Measurements from ENCODE around the gene EPHA7.

EPHA7 gene

GRCh38 chr6:93419304-93420162 lies at the start of gene EPHA7:
TSS of gene EPHA7 (minus strand) at chr6:93419559. CDS start at chr6:93419341, 218 bp downstream.
- DNase-seq: peak; percentile 74

- DNase-seq: no peak
These were observed 48.9 kb upstream of the EPHA7 start for GRCh38 chr6:93468291-93468690.

- DNase-seq: no peak
These were observed 35.2 kb upstream of the EPHA7 start for GRCh38 chr6:93454533-93454932.

- no peak for DNase-seq
These were observed 34.6 kb upstream of the EPHA7 start for GRCh38 chr6:93453956-93454355.

- DNase-seq: no peak
These were observed 28.5 kb upstream of the EPHA7 start for GRCh38 chr6:93447874-93448273.

- no peak for DNase-seq
These were observed 18.1 kb upstream of the EPHA7 start for GRCh38 chr6:93437491-93437890.

GRCh38 chr6:93433592-93433991 lies 14.2 kb upstream of the EPHA7 start:
- DNase-seq: no peak

- no peak for DNase-seq
These were observed 5.1 kb upstream of the EPHA7 start for GRCh38 chr6:93424303-93425064.

- DNase-seq: no peak
These were observed 4.2 kb upstream of the EPHA7 start for GRCh38 chr6:93423542-93423941.

- DNase-seq: no peak
These were observed 920 bp upstream of the EPHA7 start for GRCh38 chr6:93420163-93420795.

GRCh38 chr6:93418408-93419303 lies 703 bp downstream of the EPHA7 start:
- peak; percentile 55 for DNase-seq

- DNase-seq: no peak
These were observed 1.3 kb downstream of the EPHA7 start for GRCh38 chr6:93418033-93418407.

- no peak for DNase-seq
These were observed 1.8 kb downstream of the EPHA7 start for GRCh38 chr6:93417421-93418013.

GRCh38 chr6:93416571-93417420 lies 2.6 kb downstream of the EPHA7 start:
- DNase-seq: peak; percentile 56

- no peak for DNase-seq
These were observed 6.2 kb downstream of the EPHA7 start for GRCh38 chr6:93413190-93413589.

GRCh38 chr6:93412452-93412851 lies 6.9 kb downstream of the EPHA7 start:
- no peak for DNase-seq

GRCh38 chr6:93407186-93407585 lies 12.2 kb downstream of the EPHA7 start:
- no peak for DNase-seq

GRCh38 chr6:93403390-93403789 lies 16.0 kb downstream of the EPHA7 start:
- no peak for DNase-seq

GRCh38 chr6:93398723-93399122 lies 20.6 kb downstream of the EPHA7 start:
- DNase-seq: no peak

GRCh38 chr6:93394471-93394870 lies 24.9 kb downstream of the EPHA7 start:
- no peak for DNase-seq

- no peak for DNase-seq
These were observed 25.7 kb downstream of the EPHA7 start for GRCh38 chr6:93393554-93394074.
